ENCODE results near the gene IL19. TPM values are rescaled to one million over a fixed set of nuclear protein-coding genes. Genes with fewer than 3 reads are reported as not detected.
A peak's percentile ranks its signal among the peaks of the same experiment; 100 is the strongest.

The IL19 gene
- total RNA-seq, 1 donor from 2014 or later, result not detected

DNA sequence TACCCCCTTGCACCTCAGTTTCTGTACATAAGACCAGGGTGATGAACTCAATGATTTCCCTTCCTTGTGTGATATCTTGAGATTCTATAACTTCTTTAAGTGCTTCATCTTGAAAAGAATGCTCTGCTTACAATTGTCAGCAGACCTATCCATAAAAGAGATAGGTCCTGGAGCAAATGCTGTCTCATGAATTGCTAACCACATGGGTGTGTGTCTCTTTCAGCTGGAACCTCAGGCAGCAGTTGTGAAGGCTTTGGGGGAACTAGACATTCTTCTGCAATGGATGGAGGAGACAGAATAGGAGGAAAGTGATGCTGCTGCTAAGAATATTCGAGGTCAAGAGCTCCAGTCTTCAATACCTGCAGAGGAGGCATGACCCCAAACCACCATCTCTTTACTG, 97.7 kb downstream of the IL19 start:
- ATAC-seq, result no peak
- no peak for DNase-seq
- intact Hi-C loops (cut with micrococcal nuclease), result no loop called here

DNA sequence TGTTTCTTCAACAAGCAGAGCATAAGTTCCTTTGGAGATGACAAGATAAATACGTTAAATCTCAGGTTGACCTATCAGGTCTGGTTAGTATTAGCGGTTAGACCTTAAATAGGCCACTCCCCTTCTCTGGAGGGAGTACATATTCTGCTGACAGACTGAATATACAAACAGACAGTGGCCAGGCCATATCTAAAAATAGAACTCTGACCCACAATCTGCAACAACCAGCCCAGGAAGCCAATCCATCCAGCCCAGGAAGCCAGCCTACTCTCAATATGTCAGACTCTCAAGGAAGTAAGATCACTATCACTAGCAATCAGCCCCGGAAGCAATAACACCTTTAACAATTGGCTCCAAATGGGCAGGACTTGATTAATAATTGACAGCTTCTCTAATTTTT, 101.6 kb downstream of the IL19 start:
- intact Hi-C loops (cut with micrococcal nuclease), result no loop called here
- ATAC-seq (peak; percentile 96), DNase-seq (no peak)

DNA sequence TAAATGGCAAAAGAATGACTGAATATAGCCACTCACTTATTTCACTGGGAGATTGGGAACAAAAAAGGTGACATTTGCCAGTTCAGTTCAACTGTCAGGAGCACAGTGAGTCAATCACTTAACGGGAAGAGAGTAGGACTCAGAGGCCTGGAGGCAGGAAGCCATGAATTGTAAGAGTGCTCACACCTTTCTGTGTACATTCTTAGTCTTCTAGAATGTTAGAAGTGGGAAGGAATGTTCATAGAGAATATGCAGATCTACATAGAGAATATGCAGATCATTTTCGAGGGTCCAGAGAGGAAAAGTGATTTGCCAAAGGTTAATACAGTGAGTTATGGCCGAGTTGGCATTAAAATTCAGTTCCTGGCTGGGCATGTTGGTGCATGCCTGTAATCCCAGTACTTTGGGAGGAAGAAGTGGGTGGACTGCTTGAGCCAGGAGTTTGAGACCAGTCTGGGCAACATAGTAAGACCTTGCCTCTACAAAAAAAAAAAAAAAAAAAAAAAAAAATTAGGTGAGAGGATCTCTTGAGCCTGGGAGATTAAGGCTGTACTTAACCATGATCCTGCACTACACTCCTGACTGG, 103.1 kb downstream of the IL19 start:
- intact Hi-C loops (cut with micrococcal nuclease), result no loop called here
- ATAC-seq, result no peak
- DNase-seq, result no peak

DNA sequence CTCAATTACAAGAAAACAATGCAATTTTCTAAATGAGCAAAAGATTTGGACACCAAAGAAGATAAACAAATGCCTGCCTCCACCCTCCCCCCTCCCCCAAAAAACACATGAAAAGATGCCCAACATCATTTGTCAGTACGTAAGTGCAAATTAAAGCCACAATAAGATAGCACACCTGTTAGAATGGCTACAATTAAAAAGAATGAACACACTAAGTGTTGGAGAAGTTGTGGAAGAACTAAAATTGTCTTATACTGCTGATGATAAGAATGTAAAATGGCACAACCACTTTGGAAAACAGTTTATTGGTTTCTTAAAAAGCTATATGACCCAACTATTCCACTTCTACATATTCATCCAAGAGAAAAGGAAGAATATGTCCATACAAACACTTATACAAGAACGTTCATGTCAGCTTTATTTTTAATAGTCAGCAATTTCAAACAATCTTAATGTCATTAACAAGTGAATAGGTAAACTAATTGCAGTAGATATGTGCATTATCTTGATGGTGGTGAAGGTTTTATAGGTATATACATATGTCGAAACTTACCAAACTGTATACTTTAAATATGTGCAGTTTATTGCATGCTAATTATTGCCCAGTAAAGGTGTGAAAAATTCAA, 105.3 kb downstream of the IL19 start:
- ATAC-seq, result no peak

DNA sequence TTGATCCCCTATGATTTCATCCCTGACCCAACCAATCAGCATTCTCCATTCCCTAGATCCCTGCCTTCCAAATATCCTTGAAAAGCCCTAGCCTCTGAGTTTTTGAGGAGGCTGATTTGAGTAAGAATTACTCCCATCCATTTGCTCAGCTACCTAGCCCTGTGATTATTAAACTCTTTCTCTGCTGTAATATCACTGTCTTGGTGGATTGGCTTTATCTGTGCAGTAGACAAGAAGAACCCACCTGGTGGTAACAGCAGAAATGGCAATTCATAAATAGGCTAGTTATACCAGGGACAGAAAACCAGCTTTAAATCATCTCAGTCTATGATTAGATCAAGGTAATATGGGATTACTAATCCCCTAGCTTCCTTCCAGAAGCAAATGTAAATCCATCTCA, 107.9 kb downstream of the IL19 start:
- ATAC-seq (no peak), DNase-seq (no peak)
- intact Hi-C loops (cut with micrococcal nuclease), result no loop called here

More for the DNA sequence above, 105.3 kb downstream of the IL19 start:
- no peak for DNase-seq
- intact Hi-C loops (cut with micrococcal nuclease), result no loop called here

DNA sequence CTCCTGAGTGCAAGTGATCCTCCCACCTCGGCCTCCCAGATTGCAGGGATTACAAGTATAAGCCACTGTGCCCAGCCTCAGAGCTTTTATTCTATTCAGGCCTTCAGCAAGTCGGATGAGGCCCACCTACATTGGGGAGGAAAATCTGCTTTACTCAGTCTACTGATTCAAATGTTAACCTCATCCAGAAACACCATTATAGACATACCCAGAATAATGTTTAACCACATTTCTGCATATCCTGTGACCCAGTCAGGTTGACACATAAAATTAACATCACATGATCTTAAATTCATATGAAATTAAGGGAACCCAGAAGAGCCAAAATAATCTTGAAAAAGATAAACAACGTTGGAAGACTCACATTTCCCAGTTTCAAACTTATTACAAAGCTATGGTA, 109.7 kb downstream of the IL19 start:
- DNase-seq (no peak), ATAC-seq (no peak)
- intact Hi-C loops (cut with micrococcal nuclease), result no loop called here

DNA sequence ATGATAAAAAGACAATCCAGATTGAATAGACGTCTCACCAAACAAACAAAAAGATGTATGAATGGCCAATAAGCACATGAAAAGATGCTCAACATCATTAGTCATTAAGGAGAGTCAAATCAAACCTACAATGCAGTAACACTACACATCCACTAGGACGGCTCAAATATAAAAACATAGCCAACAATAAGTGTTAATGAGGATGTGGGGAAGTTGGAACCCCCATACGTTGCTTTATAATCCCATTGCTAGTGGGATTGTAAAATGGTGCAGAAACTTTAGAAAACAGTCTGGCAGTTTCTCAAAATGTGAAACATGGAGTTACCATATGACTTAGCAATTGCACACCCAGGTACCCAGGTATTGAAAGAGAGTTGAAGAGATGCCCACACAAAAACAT, 112.0 kb downstream of the IL19 start:
- intact Hi-C loops (cut with micrococcal nuclease), result no loop called here
- DNase-seq, result no peak
- ATAC-seq, result no peak

DNA sequence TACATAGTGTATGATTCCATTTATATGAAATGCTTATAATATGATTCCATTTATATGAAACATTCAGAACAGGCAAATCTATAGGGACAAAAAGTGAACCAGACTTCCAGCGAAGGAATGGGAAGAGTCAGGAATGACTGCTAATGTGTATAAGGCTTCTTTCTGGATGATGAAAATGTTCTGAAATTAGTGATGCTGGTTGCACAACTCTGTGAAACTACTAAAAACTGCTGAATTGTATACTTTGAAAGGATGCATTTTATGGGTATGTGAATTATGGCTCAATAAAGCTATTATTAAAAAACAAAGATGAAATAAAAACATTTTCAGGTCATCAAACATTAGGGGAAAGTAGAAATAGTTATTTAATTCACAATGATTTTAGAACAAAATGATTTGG, 112.6 kb downstream of the IL19 start:
- ATAC-seq (no peak), DNase-seq (no peak)
- intact Hi-C loops (cut with micrococcal nuclease), result no loop called here

DNA sequence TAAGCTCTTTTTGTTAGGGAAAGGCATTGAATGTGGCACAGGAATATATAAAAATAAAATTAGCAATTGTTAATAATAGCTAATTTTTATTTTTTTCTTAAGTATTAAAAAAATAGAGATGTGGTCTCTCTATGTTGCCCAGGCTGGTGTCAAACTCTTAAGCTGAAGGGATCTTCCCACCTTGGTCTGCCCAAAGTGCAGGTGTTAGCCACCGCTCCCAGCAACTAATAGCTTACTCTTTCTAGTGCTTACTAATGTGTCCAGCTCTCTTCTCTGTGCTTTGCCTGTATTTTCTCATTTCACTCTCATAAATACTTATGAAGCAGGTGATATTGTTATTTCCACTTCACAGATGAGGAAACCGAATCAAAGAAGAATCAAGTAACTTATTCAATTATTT, 113.3 kb downstream of the IL19 start:
- intact Hi-C loops (cut with micrococcal nuclease), result no loop called here
- ATAC-seq (no peak), DNase-seq (no peak)

DNA sequence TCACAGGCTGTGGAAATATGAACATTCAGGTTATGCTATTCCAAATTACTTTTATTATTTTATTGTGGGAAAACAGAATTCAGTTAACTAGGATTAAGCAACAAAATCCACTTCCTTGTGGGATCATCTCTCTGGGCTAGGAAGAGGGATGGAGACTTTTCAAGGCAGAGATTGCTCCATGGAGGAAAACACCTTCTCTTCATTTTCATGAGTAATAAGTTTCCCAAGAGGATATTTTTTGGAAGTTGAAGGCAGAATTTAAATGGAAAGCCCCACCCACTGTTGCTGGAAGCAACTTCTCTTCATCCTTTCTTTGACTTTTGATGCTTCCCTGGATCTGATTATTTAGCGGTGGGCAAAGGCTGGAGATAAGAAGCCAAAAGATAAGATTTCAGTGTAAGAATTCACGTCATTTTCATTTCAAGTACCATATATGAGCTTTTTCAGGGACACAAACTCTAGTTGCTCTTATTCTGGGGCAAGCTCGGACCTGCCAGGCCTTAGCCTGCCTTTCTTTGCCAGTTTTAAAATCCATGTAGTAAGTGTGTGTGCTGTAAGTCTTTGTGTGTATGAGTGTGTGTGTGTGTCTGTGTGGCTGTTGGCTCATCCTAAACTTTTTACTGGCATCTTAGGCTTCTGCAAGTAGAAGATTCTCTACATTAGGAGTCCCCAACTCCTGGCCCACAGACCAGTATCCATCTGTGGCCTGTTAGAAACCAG, 114.9 kb downstream of the IL19 start:
- intact Hi-C loops (cut with micrococcal nuclease), result no loop called here
- no peak for DNase-seq
- no peak for ATAC-seq

DNA sequence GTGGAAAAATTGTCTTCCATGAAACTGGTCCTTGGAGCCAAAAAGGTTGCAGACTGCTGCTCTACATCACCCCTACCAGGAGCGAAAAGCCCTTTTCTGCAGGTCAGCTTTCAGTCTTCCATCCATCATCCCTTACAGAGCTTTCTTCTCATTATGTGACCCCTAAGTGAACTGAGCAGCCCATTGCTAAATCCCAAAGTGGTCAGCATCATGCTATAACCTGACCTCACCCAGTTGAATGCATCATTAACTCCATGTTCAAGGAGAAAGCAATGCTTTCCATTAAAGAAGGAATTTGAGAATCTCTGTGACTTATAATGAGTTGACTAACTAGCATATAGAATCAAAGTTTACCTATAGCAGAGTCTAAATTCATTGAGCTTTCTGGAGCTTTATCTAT, 116.3 kb downstream of the IL19 start:
- DNase-seq (no peak), ATAC-seq (no peak)
- intact Hi-C loops (cut with micrococcal nuclease), result no loop called here

DNA sequence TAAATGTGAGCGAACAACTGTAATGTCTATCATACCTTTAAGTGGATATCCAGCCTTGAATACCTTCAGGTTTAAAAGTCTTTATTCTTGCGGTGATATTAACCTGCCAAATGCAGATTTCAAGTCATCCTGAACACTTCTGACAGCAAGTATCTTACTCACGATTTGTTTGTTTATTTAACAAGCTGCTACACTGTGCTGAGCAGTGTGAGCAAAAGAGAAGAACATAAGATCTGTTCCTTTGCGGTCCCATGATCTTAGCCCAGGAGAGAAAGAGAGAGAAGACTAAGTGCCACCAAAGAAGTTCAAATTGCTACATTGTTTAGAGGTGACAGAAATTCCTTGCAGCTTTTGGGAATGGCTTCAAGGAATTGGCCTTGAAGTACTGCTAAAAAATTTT, 117.1 kb downstream of the IL19 start:
- ATAC-seq (no peak), DNase-seq (no peak)
- intact Hi-C loops (cut with micrococcal nuclease), result no loop called here

DNA sequence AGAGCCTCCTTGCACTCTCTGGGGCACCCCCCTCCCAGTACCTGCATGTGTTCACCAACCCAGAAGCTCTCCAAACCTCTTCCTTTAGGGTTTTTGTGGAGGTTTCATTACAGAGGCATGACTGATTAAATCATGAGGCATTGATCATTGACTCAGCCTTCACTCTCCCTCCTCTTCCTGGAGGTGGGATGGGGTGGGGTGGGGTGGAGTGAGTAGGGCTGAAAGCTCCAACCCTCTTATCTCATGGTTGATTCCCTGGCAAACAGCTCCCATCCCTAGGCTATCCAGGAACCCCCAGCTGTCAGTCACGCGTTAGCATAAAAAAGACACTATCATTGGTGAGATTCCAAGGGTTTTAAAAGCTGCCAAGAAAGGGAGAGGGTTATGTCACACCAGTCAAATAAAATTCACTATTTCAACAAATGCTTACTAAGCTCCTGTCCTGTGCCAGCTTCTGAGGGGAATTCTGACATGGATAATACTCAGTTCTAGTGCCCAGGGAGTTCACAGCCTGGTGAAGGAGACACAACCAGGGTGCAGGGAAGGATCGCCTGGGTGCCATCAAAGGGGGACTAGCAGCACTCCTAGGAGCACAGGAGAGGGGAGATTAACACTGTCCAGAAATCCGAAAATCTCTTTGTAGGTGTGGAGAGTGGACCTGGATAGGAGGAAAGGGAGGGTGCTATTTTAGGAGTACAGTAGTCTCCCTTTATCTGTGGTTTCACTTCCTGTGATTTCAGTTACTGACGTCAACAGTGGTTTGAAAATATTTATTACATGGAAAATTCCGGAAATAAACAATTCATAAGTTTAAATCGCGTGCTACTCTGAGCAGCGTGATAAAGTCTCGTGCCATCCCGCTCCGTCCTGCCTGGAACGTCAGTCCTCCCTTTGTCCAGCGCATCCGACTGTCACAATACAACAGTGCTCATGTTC, 119.8 kb downstream of the IL19 start:
- peak; percentile 36 for ATAC-seq
- intact Hi-C loops (cut with micrococcal nuclease), result no loop called here

DNA sequence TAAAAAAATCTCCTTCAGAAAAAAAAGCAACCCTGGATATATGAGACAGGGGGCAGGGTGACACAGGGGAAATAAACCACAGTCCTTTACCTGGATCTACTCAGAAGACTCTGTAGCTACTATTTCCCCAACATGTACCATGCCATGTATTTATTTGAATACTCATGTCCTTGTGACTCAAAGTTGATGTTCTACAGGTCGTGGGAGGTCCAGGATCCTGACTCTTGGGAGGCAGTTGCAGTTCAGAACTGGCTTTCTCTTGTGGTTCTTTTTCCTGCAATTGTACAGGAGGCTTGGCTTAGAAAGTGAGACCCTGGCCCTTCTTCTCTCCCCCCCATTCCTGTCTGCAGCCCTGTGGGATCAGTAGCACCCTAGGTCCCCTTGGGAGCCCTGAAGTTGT, 120.8 kb downstream of the IL19 start:
- DNase-seq, result no peak
- intact Hi-C loops (cut with micrococcal nuclease), result no loop called here
- no peak for ATAC-seq

More for the DNA sequence above, 119.8 kb downstream of the IL19 start:
- DNase-seq, result no peak

Other genes with a start within 250 kb of the IL19 start
- gene EIF2D, start 158.3 kb upstream of the IL19 start, total RNA-seq, result 26.4 TPM
- 22.2 TPM for gene DYRK3, start 135.2 kb upstream of the IL19 start, total RNA-seq
- 228 TPM for gene MAPKAPK2, start 85.9 kb upstream of the IL19 start, total RNA-seq
- gene IL10, start 1.7 kb downstream of the IL19 start, total RNA-seq, result 0.37 TPM
- not detected for gene IL20, start 94.8 kb downstream of the IL19 start, total RNA-seq
- gene IL24, start 126.7 kb downstream of the IL19 start, total RNA-seq, result not detected
- gene FCMR, start 151.2 kb downstream of the IL19 start, total RNA-seq, result 6.2 TPM
- gene PIGR, start 175.7 kb downstream of the IL19 start, total RNA-seq, result not detected
- not detected for gene FCAMR, start 199.7 kb downstream of the IL19 start, total RNA-seq

Measured in left ventricle myocardium superior (tissue), 1 donor.